HepG2 (cell line): Measurements from ENCODE around the gene IFITM10. TPM values are rescaled to one million over a fixed set of nuclear protein-coding genes. Genes with fewer than 3 reads are reported as not detected.

Experiments
- ARID2 ChIP-seq: sonication (generic); formaldehyde crosslinking; IDR thresholded peaks from 2 replicates; pipeline ENCODE4 v1.8.1; 2022; ENCODE audit warnings: mild to moderate bottlenecking, missing genetic modification reagents, borderline replicate concordance
- DR1 ChIP-seq: sonication (generic); formaldehyde crosslinking; IDR thresholded peaks from 2 replicates; pipeline ENCODE4 v1.8.0; 2021; ENCODE audit warnings: mild to moderate bottlenecking, missing genetic modification reagents, inconsistent platforms
- ERF ChIP-seq: IDR thresholded peaks from 2 replicates; pipeline ENCODE4 v1.6.1; 2018; ENCODE audit warnings: missing biosample characterization, missing genetic modification reagents
- KAT7 ChIP-seq: IDR thresholded peaks from 2 replicates; pipeline ENCODE4 v1.6.1; 2018; ENCODE audit warnings: borderline replicate concordance, missing compliant biosample characterization
- NCOA1 ChIP-seq: sonication (generic); formaldehyde crosslinking; IDR thresholded peaks from 2 replicates; pipeline ENCODE4 v1.9.0; 2021; ENCODE audit warnings: missing genetic modification reagents
- PAF1 ChIP-seq: IDR thresholded peaks from 2 replicates; pipeline ENCODE4 v1.6.1; 2016; ENCODE audit warnings: missing genetic modification reagents, missing compliant biosample characterization
- POLR2G ChIP-seq: fragments of 200-400 bp; formaldehyde crosslinking; IDR thresholded peaks from 2 replicates; pipeline ENCODE4 v1.6.1; 2018; ENCODE audit warnings: mild to moderate bottlenecking, low read depth, low read length, moderate library complexity
- SIN3A ChIP-seq: IDR thresholded peaks from 2 replicates; pipeline ENCODE4 v1.6.1; 2011; ENCODE audit warnings: low read depth, mild to moderate bottlenecking, control low read depth, low read length, borderline replicate concordance
- STAT6 ChIP-seq: sonication (generic); formaldehyde crosslinking; IDR thresholded peaks from 2 replicates; pipeline ENCODE4 v1.4.0; 2020; ENCODE audit warnings: missing genetic modification reagents, mild to moderate bottlenecking, borderline replicate concordance
- TOE1 ChIP-seq: sonication (generic); formaldehyde crosslinking; IDR thresholded peaks from 2 replicates; pipeline ENCODE4 v1.4.0; 2020; ENCODE audit warnings: mild to moderate bottlenecking, missing genetic modification reagents
- ZBTB44 ChIP-seq: sonication (generic); formaldehyde crosslinking; IDR thresholded peaks from 2 replicates; pipeline ENCODE4 v1.4.0; 2020; ENCODE audit warnings: missing genetic modification reagents
- ZMYM3 ChIP-seq: sonication (generic); formaldehyde crosslinking; IDR thresholded peaks from 2 replicates; pipeline ENCODE4 v1.5.1; 2020; ENCODE audit warnings: mild to moderate bottlenecking, missing genetic modification reagents
- ZNF570 ChIP-seq: sonication (generic); formaldehyde crosslinking; IDR thresholded peaks from 2 replicates; pipeline ENCODE4 v1.4.0; 2020; ENCODE audit warnings: mild to moderate bottlenecking, missing genetic modification reagents, borderline replicate concordance
- ZNF629 ChIP-seq: sonication (generic); formaldehyde crosslinking; conservative IDR thresholded peaks from 2 replicates; pipeline ENCODE4 v1.5.0; 2020; ENCODE audit warnings: missing genetic modification reagents
- ZNF710 ChIP-seq: sonication (generic); formaldehyde crosslinking; IDR thresholded peaks from 2 replicates; pipeline ENCODE4 v1.5.0; 2020; ENCODE audit warnings: mild to moderate bottlenecking, missing genetic modification reagents, borderline replicate concordance
- ZNF792 ChIP-seq: IDR thresholded peaks from 2 replicates; pipeline ENCODE4 v1.6.1; 2016
- ZXDC ChIP-seq: sonication (generic); formaldehyde crosslinking; IDR thresholded peaks from 2 replicates; pipeline ENCODE4 v1.5.0; 2020; ENCODE audit warnings: mild to moderate bottlenecking, missing genetic modification reagents
- polyA plus RNA-seq, 8 experiments: library from polyadenylated mRNA; depleted of rRNA in 3 of 8; stranded (reverse) in 7 of 8; unstranded in 1 of 8; fragments of >200 nt; fragmentation: Illumina TruSeq in 4 of 8; extraction: Trizol in 4 of 8; gene quantifications; 2 replicates each; pipeline versions ENCODE4 v1.2.1 to v1.2.3, GENCODE V29; 2011 to 2016; ENCODE audit warnings: low read depth in 4 of 8, missing spikeins in 1 of 8, mixed read lengths in 1 of 8; ENCODE audit not compliant: insufficient read depth in 1 of 8
- total RNA-seq, 5 experiments: library from RNA; depleted of rRNA; stranded (reverse); fragments of >200 nt; fragmentation: Illumina TruSeq; extraction: Trizol; gene quantifications; 2 replicates each; pipeline ENCODE4 v1.2.3, GENCODE V29; 2016; ENCODE audit warnings: low read depth in 1 of 5

Gene IFITM10
- total and polyA plus RNA-seq, 2 of the 13 experiments (the other 11 are each of a cell fraction or from before 2014, with no cell fraction given) = 0.09 to 0.13 TPM

- TF ChIP-seq ZXDC = no peak
- no peak for TF ChIP-seq ZBTB44 (CRISPR knock-in tag)
- TF ChIP-seq ZMYM3 = 0 out of 2 replicates have a peak, but pooled peaks have one; percentile 32
- no peak for TF ChIP-seq NCOA1 (CRISPR knock-in tag)
- no peak for TF ChIP-seq ERF (CRISPR knock-in tag)
- no peak for TF ChIP-seq DR1
- TF ChIP-seq ZNF792 (CRISPR knock-in tag) = no peak
- no peak for TF ChIP-seq ZNF710 (CRISPR knock-in tag)
- TF ChIP-seq ZNF570 = no peak
- TF ChIP-seq PAF1 (CRISPR knock-in tag) = no peak
- no peak for TF ChIP-seq SIN3A
- no peak for TF ChIP-seq ARID2 (CRISPR knock-in tag)
- TF ChIP-seq TOE1 (CRISPR knock-in tag) = no peak
- TF ChIP-seq KAT7 (CRISPR knock-in tag) = no peak
- no peak for TF ChIP-seq ZNF629 (CRISPR knock-in tag)
- TF ChIP-seq STAT6 = no peak
- TF ChIP-seq POLR2G = no peak
Observed at GRCh38 chr11:1784761-1785650, 34.6 kb upstream of the IFITM10 start (continued).
